Activated CD8-positive, alpha-beta memory T cell treated with anti-CD3 and anti-CD28 coated beads for 4 hours (primary cell): ENCODE data around the gene PPA2.
A peak's percentile ranks its signal among the peaks of the same experiment; 100 is the strongest.
"Not testable (repeated sequence)": the region's sequence is repeated elsewhere in the genome, so short reads cannot be mapped to it uniquely, and the experiment has no call there.

ENCODE experiments used
- DNase-seq, 2 donors: peaks; one replicate each; pipeline ENCODE4 v3.0.0-alpha.2; 2020; ENCODE audit warnings: low read depth in 2 of 2

The PPA2 gene

DNA sequence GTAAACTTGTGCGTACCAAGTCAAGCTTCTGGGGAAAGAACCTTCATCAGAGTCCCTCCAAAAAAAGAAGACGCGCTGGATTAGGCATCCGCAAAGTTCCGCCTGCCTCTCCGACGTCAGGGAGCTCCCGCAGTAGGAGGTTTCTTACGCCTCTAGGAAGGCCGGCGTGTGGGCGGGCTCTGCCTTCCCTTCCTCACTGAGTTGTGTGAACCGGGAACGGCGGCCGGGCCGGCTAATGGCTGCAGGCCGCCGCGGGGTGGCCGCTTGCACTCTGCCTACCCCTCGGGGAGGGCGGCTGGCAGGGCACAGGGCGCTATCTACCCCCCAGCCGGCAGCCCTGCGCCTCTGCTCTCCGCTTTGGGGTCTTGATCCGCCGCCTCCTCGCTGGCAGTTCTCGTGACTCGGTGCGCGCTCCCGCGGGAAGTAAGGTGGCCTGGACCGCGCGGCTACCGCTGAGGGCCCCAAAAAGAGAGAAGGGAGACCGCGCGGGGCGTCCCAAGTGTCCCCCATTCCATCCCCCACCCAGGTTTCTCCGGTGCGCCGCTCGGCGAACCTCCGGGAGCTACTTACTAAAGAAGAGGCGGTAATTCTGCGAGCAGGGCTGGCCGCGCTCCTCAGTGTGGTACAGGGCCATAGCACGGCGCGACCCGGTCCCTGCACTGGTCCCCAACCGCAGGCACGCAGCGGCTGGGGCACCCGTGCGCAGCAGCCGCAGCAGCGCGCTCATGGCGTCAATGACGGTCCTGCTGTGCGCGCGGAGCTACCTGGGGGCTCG, at the start of gene PPA2:
TSS of gene PPA2 (minus strand) at position 739 of the 775 bp plus-strand sequence. CDS start at position 727, 12 bp downstream.
- peak; percentile 43 to 50 for DNase-seq

GRCh38 chr4:105520819-105521790, 47.2 kb upstream of the PPA2 start:
- DNase-seq, result no peak

DNA sequence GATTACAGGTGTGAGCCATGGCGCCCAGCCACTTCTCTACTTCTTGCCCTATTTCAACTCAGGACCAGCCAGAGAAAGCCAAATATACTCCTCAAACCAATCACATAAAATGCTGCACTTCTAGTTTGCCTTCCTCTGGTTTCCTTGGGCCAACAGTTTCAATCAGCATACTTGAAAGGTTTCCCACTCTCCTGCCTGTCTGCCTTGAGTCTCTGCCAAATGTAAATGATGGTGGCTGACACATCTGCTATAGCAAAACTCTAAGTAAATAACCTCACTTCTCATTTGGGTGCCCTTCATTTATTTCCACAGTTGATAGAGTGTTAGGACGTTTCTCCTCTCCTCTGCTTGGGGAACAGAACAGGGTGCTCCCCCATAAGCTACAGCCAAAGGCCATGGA, 36.4 kb upstream of the PPA2 start:
- DNase-seq, result no peak

GRCh38 chr4:105509714-105510113, 35.9 kb upstream of the PPA2 start:
- DNase-seq, result no peak

DNA sequence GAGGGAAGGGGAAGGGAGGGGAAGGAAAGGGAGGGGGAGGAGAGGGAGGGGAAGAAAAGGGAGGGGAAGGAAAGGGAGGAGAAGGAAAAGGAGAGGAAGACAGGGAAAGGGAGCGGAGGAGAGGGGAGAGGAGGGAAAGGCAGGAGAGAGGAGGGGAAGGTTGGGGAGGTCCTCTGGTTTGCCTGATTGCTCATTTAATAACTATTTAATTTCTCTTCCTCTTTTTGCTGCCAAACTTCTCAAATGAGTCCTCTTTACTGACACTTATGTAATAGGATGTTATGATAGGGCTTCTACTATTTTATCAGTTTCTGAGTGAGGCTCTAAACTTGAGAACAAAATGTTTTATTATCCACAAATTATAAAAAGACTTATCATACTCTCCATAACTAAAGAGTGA, 35.4 kb upstream of the PPA2 start:
- no peak for DNase-seq

DNA sequence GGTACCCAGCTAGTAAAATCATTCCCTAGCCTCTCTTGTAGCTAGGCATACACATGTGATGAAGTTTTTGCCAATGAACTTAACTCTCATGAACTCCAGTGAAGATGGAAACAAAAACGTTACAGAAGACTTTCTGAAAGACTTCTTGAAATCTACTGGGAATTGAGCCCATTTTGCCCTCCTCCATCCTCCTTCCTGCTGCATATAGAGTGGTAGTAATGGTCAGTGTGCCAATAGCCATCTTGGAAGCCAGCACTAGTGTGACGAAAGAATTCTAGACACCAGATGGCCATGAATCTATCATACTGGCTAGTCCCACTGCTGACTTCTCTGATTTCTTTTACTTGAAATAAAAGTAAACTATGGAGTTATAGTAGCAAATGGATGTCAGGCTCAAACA, 30.9 kb upstream of the PPA2 start:
- no peak for DNase-seq

- DNase-seq, result no peak
Measured at GRCh38 chr4:105503484-105503883, 29.6 kb upstream of the PPA2 start.

DNA sequence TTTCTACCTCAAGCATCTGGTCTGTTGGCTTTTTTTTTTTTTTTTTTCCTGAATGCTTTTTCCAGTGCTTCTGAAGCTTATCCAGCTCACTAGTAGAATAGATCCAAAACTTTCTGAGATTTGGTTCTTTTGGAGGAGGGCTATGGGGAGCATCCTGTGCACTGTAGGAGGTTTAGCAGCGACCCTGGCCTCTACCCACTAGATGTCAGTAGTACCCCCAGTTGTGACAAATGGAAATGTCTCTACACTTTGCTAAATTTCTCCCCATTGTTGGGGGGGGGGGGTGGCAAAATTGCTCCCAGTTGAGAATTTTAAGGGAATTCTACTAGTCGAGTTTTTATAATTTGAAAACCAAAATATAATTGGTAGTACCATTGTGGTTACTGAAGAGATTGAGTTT, 23.0 kb upstream of the PPA2 start:
- no peak for DNase-seq

- no peak for DNase-seq
Measured at GRCh38 chr4:105495667-105496066, 21.8 kb upstream of the PPA2 start.

DNA sequence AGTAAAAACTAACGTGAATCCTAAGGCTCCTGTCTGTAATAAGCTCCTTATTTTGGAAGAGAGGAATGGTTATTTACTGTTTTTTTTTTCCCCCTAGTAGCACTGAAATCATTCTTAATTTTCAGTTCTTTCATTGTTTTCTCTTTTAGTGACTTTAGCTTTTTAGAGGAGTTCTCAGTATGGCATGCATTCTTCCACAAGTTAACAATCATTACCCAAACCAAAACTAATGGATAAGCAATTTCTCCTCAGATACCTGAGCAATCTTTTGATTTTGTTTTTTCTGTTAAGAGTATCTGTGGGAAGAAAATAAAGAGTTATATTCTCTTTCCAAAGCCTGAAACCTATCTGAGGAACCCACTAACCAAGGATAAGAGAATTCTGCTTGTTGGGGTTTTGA, 16.7 kb upstream of the PPA2 start:
- DNase-seq, result no peak

DNA sequence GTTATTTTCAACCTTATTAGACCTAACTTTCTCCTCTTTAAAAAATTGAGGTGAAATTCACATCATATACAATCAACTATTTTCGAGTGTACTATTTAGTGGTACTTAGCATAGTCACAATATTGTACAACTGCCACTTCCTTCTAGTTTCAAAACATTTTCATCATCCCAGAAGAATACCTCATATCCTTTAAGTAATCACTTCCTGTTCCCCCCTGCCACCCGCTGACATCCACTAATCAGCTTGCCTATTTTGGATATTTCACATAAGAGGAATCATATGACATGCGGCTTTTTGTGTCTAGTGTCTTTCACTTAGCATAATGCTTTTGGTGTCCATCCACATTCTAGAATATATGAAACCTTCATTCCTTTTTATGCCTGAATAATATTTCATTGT, 10.0 kb upstream of the PPA2 start:
- no peak for DNase-seq

- DNase-seq, result peak; percentile 60 to 62
Measured at GRCh38 chr4:105474099-105474518, 247 bp upstream of the PPA2 start.

DNA sequence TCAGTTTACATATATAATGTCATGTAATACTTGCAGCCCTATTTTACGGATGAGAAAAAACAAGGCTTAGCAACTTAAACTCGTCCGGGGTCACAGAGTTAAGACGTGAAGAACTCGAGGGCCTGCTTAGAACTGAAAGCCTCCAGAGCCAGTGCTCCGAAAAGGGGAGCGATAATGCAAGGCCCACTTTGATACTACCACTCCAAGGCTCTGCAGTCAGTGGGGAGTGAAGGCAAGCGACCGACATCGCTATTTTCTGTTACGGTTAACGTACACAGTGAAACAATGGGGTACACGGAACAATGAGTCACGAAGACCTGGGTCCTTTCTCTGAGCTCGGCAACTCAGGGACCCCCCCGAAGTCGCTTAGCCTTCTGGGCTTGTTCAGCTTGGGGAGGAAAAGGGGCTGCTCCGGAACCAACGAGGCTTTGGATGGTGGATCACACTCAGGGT, 965 bp downstream of the PPA2 start:
- DNase-seq, result peak in 1 of 2 donors; percentile 39

DNA sequence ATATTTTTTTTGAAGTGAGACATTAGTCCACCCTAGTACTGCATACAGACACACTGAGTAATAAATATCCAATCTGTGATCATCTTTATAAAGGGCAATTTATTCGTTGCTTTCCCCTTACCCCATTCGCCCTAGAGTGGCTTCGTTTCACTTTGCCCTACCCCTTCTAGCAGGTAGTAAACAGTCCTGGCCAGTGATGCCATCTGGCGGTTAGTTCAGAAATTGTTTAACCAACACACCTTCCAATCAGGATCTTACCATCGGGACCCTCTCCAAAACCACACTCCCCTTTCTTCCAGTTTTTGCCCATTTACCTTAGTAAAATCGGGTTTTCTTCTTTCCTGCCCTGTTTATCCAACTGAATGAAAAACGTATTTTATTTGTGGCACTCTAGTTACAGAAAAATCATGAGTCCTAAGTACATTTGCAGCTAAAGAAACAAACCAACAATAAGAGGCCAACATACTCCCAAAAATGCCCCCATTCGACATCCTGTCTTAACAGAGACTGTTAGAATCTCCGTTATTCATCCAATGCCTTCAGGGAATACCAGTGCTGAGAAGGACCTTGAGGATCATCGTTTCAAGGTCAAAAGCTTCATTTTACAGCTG, 2.2 kb downstream of the PPA2 start:
- peak; percentile 36 to 50 for DNase-seq

- no peak for DNase-seq
Measured at GRCh38 chr4:105470766-105471165, 3.1 kb downstream of the PPA2 start.

DNA sequence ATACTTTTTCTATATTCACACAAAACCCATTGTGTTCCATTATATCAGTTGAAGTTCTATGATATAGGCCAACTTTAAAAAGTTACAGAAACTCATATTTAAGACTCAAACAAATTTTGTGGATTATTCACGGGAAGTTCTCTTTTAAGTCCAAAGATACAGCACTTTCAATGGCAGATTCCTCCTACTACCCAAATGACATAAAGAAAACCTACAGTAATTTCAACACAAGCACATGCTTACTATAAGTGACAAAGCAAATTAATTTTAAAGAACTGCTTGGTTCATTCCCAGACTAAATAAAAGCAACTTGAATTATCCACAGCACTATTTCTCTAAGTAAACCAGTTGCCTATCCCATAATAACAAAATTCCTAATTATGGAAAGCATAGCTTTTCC, 4.1 kb downstream of the PPA2 start:
- DNase-seq, result no peak

GRCh38 chr4:105466580-105466979, 7.3 kb downstream of the PPA2 start:
- DNase-seq, result no peak

DNA sequence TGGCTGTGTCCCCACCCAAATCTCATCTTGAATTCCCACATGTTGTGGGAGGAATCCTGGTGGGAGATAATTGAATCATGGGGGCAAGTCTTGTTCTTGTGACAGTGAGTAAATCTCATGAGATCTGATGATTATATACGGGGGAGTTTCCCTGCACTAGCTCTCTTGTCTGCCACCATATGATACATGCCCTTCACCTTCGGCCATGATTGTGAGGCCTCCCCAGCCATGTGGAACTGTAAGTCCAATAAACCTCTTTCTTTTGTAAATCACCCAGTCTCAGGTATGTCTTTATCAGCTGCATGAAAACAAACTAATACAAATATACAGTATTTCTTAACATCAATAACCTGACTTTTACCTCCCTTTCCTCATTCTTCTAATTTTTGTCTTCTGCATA, 9.3 kb downstream of the PPA2 start:
- not testable (repeated sequence) for DNase-seq

GRCh38 chr4:105462576-105462975, 11.3 kb downstream of the PPA2 start:
- DNase-seq, result no peak

DNA sequence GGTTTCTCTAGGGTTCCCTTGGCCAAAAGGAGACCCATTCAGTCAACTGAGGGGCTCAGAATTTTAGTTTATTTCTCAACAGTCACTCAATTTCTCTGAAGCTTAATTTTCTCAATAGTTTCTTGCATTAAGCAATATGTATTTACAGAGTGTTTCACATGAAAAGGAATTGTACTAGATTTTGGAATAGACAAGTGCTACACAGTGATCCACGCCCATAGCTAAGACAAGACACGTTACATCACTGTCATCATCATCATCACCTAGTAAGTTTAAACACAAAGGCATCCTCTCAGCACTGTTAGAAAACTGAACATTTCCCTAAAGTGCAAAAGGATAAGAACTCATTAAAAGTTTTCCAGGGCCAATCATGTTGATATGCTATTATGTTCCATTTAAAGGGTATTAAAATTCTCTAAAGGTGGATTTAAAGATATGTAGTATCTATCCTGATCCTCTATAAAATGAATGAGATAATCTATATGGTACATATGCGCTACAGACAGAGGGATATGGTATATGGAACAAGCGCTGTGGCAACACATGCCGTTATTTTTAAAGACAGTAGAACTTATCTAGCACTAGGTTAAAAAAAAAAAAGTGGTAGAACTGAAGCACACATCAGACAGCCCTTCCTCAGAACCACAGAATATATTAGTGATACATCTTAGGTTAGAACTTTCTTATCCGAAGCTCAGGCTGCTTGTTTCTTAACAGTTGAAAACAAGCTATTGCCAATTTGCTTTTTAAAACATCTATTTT, 12.1 kb downstream of the PPA2 start:
- DNase-seq, result no peak

DNA sequence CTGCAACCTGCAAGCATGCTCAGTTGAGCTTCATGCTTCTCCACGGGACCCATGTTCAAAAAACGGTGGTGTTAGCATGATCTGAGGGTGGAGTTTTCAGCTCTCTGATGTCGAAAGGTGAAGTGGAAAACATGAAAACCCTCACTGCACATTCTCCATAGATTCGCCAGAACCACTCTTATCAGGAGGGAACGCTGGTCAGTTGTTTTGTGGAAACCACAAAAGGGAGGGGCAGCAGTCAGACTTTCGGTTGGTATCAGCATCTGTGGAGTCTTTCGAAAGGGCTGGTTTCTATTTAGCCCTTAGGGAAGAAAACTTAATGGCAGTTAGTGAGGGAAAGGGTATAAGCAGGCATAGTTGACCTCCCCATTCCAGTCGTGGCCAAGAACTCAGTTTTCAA, 12.6 kb downstream of the PPA2 start:
- DNase-seq, result no peak
